T47D (cell line): ENCODE data around the gene CACNB1.

ENCODE experiments used
- DNase-seq, 2 experiments: peaks; one replicate each; pipeline versions ENCODE4 v3.0.0 to v3.0.0-alpha.2; 2011 to 2012; ENCODE audit warnings: low read depth in 1 of 2, low spot score in 1 of 2
- JUND ChIP-seq: IDR thresholded peaks from 2 replicates; pipeline ENCODE4 v1.6.1; 2012; ENCODE audit warnings: low read depth
- in situ Hi-C: cut with HindIII; loops from 2 replicates; pipeline ENCODE4 v1.10.0; 2016; ENCODE audit warnings: low sequenced_read_pairs, low pct_unique_long_range_greater_than_20kb

Gene CACNB1

GRCh38 chr17:39222866-39223834 is 25.7 kb upstream of the CACNB1 start:
- TF ChIP-seq JUND: no peak
- no peak for DNase-seq
- in situ Hi-C loops: no loop called here

GRCh38 chr17:39222151-39222550 is 24.7 kb upstream of the CACNB1 start:
- DNase-seq: no peak
- no peak for TF ChIP-seq JUND
- in situ Hi-C loops: no loop called here

GRCh38 chr17:39221572-39221971 is 24.1 kb upstream of the CACNB1 start:
- in situ Hi-C loops: no loop called here
- no peak for DNase-seq
- TF ChIP-seq JUND: no peak

GRCh38 chr17:39219647-39220154 is 22.2 kb upstream of the CACNB1 start:
- no peak for TF ChIP-seq JUND
- in situ Hi-C loops: no loop called here
- DNase-seq: no peak

- in situ Hi-C loops: no loop called here
- DNase-seq: no peak
- no peak for TF ChIP-seq JUND
These were observed 21.4 kb upstream of the CACNB1 start for GRCh38 chr17:39218906-39219305.

- no peak for DNase-seq
- no peak for TF ChIP-seq JUND
- in situ Hi-C loops: no loop called here
These were observed 20.4 kb upstream of the CACNB1 start for GRCh38 chr17:39217734-39218369.

GRCh38 chr17:39213852-39214251 is 16.4 kb upstream of the CACNB1 start:
- no peak for TF ChIP-seq JUND
- no peak for DNase-seq
- in situ Hi-C loops: no loop called here

GRCh38 chr17:39212841-39213480 is 15.5 kb upstream of the CACNB1 start:
- DNase-seq: peak; percentile 52 to 63
- no peak for TF ChIP-seq JUND
- in situ Hi-C loops: no loop called here

- no peak for TF ChIP-seq JUND
- in situ Hi-C loops: no loop called here
- DNase-seq: no peak
These were observed 14.8 kb upstream of the CACNB1 start for GRCh38 chr17:39212195-39212810.

GRCh38 chr17:39210093-39210434 is 12.6 kb upstream of the CACNB1 start:
- no peak for DNase-seq
- in situ Hi-C loops: no loop called here
- no peak for TF ChIP-seq JUND

GRCh38 chr17:39209317-39210092 is 12.0 kb upstream of the CACNB1 start:
- no peak for DNase-seq
- in situ Hi-C loops: no loop called here
- TF ChIP-seq JUND: no peak

- in situ Hi-C loops: no loop called here
- TF ChIP-seq JUND: no peak
- no peak for DNase-seq
These were observed 11.4 kb upstream of the CACNB1 start for GRCh38 chr17:39208893-39209292.
